Right lobe of liver (tissue), 4 donors: Measurements from ENCODE around the gene ERP27.

ENCODE experiments used
- CTCF ChIP-seq, 4 donors: fragments of 200-600 bp in 3 of 4; fragments of 450-650 bp in 1 of 4; IDR thresholded peaks; one replicate each; pipeline versions ENCODE4 v1.5.1 to v1.8.0; 2016 to 2022; ENCODE audit warnings: antibody characterized with exemption in 4 of 4, mild to moderate bottlenecking in 2 of 4
- POLR2A ChIP-seq: fragments of 450-650 bp; IDR thresholded peaks from one replicate; pipeline ENCODE4 v1.6.1; 2017; ENCODE audit warnings: antibody characterized with exemption, mild to moderate bottlenecking
- donor health status: DM: no; HTN: no; CAD: no.
- donor health status: DM: no; HTN: no; CAD: no.
- donor health status: DM: no; HTN: yes; CAD: no.

GRCh38 chr12:14911131-14911530, 27.2 kb downstream of the ERP27 start:
- TF ChIP-seq POLR2A (no peak), CTCF (IDR thresholded peaks at IDR 0.05) (no peak)
